Airway epithelial cell (primary cell): ENCODE measurements around the gene CNMD. TPM values are rescaled to one million over a fixed set of nuclear protein-coding genes. Genes with fewer than 3 reads are reported as not detected.

Source experiments
- total RNA-seq: library from RNA; depleted of rRNA; stranded (reverse); fragments of >200 nt; gene quantifications from 2 replicates; pipeline ENCODE4 v1.2.3, GENCODE V29; 2015

CNMD gene
- not detected in 2 replicates for total RNA-seq

GRCh38 chr13:52739468-52740071 lies at the start of gene CNMD:
CNMD (minus strand) TSS chr13:52739820; CDS start chr13:52739701, 119 bp downstream.

Other genes with a start within 250 kb of the CNMD start
- gene HNRNPA1L2, start 97.4 kb downstream of the CNMD start, total RNA-seq: 1.8 and 2.5 TPM in 2 replicates
- gene SUGT1, start 87.0 kb downstream of the CNMD start, total RNA-seq: 29.8 and 46.5 TPM in 2 replicates
- not detected in 2 replicates for gene PCDH8, start 108.8 kb upstream of the CNMD start, total RNA-seq